Left ventricle myocardium superior (tissue), 1 donor: ENCODE measurements around the gene CD55. TPM values are rescaled to one million over a fixed set of nuclear protein-coding genes. Genes with fewer than 3 reads are reported as not detected.

Experiments
- ATAC-seq: fragments of 200-7000 bp; cut with Tn5 transposase; one replicate; pipeline ENCODE4 v1.9.1; 2020; ENCODE audit warnings: mild to moderate bottlenecking, moderate library complexity
- DNase-seq: peaks from one replicate; pipeline ENCODE4 v3.0.0-alpha.2; 2020
- intact Hi-C: fragments of 100-400 bp; cut with micrococcal nuclease; formaldehyde crosslinking; loops from one replicate; pipeline ENCODE4 v1.11.0; 2022
- total RNA-seq: library from RNA; stranded (reverse); fragmentation: NEBNext Ultra II Directional; extraction: Animal tissue kit (Norgen Biotek cat#: 25700); gene quantifications from one replicate; pipeline ENCODE4 v1.2.1, GENCODE V29; 2021
- donor health status: DM: no; HTN: yes; CAD: no; lungs with severe emphysema.

The CD55 gene
- total RNA-seq, 1 donor from 2014 or later: 72.7 TPM

DNA sequence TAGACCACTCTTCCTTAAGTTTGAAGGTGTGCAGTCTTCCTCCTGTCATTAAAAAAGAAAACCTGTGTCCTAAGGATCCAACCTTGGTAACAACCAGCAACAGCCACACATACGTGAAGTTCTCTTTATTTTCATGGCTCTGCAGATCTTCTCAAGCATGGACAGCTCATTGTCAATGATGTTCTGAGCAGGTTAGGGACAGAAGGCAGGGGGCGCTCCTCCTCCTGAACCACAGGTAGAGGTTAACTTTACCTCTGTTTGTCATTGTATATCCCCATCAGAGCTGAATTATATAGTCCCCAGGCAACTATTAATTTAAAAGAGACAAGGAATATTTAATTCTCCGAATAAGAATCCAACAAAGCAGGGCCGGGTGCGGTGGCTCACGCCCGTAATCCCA is 80.1 kb downstream of the CD55 start:
- no peak for DNase-seq
- intact Hi-C loops: loop anchor here (10.0 kb wide), 1 partner anchor 217 kb away; no protein-coding TSS in a partner anchor
- ATAC-seq: no peak

DNA sequence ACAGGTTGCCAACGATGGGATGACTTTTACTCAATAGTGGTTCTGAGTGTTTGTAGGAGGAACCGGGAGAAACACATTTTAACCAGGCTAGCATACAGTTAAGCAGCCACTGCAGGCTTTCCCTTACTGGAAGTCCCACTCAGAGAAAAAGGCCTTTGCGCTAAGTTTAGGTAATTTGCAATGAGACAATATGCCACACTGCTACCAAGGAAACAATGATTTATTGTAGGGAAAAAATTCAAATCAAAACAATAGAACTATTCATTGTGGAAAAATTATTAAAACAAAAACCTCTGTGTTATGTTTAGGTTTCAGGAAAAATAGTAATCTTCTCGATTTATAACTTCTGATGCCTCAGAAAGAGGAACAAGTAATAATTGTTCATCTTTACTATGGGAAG is 81.3 kb downstream of the CD55 start:
- ATAC-seq (no peak), DNase-seq (no peak)
- intact Hi-C loops: loop anchor here (10.0 kb wide), 1 partner anchor 218 kb away; no protein-coding TSS in a partner anchor

DNA sequence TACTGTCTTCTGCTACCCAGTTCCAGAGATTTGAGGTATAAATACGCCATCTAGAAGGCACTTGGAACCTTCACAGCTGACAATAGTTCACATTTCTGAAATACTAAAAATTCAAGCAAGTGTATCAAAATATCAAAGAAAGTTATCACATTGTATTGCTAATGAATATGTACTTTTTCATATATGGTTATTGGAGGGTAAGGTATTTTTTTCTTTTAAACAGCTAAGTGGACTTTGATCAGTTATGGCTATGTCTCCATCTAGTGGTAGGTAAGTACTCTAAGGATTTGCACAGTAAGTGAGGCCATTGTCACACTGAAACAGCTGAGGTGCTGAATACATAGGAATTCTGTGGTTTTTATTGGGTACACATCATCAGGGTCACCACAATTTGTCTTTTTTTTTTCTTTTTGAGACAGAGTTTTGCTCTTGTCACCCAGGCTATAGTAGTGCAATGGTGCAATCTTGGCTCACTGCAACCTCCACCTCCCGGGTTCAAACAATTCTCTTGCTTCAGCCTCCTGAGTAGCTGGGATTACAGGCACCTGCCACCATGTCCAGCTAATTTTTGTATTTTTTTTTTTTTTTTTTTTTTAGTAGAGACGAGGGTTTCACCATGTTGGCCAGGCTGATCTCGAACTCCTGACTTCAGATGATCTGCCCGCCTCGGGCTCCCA is 83.5 kb downstream of the CD55 start:
- no peak for DNase-seq
- intact Hi-C loops: loop anchor here (5.0 to 10.0 kb wide), 2 partner anchors 220 to 318 kb away; partner anchors contain the start of gene C4BPB
- peak; percentile 57 for ATAC-seq

DNA sequence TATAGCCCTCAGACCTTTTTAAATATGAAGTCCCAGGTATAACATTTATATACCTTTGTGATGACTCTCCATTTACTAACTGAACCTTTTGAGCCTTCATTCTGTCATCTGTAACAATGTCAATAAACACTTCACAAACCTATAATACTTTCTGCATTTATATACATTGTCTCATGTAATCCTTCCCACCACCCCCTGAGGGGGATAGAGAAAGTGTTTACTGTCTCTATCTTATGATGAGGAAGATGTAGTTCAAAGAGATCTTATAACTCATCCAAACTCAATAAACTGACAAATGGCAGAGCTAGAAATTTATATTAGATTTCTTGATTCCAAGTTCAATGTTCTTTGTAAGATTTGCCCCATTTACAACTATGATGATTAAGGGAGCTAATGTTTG is 84.3 kb downstream of the CD55 start:
- intact Hi-C loops: loop anchor here (5.0 to 10.0 kb wide), 2 partner anchors 221 to 319 kb away; partner anchors contain the start of gene C4BPB
- DNase-seq: no peak
- no peak for ATAC-seq

DNA sequence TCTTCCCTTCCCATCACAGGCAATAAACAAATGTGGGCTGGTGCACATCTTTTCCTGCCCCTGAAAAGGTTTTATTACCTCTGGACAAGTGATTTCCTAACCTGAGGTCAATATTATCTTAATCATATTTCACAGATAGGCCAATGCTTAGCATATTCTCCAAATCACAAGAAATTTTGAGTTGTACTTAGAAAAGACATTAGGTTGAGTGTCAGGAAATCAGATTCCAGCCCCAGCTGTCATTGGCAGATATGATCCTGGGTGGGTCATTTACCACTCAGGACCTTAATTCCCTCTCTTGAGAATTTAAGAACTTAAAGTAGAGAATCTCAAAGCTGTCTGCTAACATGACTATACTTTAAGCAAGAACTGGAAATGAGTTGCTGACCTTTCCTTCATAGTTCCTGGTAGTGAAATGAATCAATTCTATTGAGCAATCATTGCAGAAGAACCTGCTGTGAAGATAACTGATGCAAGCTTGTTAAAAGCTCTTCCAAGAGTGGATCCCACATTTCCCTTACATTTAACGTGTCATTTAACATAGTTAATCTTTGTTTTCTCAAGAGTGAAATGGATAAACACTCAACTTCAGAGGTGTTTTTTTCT is 86.3 kb downstream of the CD55 start:
- no peak for ATAC-seq

More for the DNA sequence above, 86.3 kb downstream of the CD55 start:
- DNase-seq: no peak
- intact Hi-C loops: loop anchor here (5.0 to 10.0 kb wide), 2 partner anchors 223 to 320 kb away; partner anchors contain the start of gene C4BPB

Other genes with a start within 250 kb of the CD55 start
- gene C4BPB, start 232.8 kb upstream of the CD55 start, total RNA-seq: not detected
- gene C4BPA, start 217.4 kb upstream of the CD55 start, total RNA-seq: not detected
- not detected for gene CR2, start 132.7 kb downstream of the CD55 start, total RNA-seq
- gene CR1, start 174.5 kb downstream of the CD55 start, total RNA-seq: 2.2 TPM